Liver (tissue), 3 donors: ENCODE measurements around the gene FYB2.

Experiments used
- FOXA1 ChIP-seq: IDR thresholded peaks from 2 replicates; pipeline ENCODE4 v1.6.1; 2016; ENCODE audit warnings: antibody characterized with exemption
- JUND ChIP-seq, 2 donors: IDR thresholded peaks; 2 replicates each; pipeline ENCODE4 v1.6.1; 2016; ENCODE audit warnings: antibody characterized with exemption in 2 of 2
- YY1 ChIP-seq: IDR thresholded peaks from 2 replicates; pipeline ENCODE4 v1.6.1; 2016; ENCODE audit warnings: antibody characterized with exemption, mild to moderate bottlenecking
- TF ChIP-seq, protein P1 (sequence below): fragments of 150-350 bp; IDR thresholded peaks from 2 replicates; pipeline ENCODE4 v1.5.1; 2017; ENCODE audit warnings: improper control_type of control experiment, low read depth, low read length; ENCODE audit not compliant: missing input control
- TF ChIP-seq, protein P2 (sequence below): IDR thresholded peaks from 2 replicates; pipeline ENCODE4 v1.6.1; 2016; ENCODE audit warnings: antibody characterized with exemption
- donor health status: healthy.
- donor health status: healthy.

DNA sequence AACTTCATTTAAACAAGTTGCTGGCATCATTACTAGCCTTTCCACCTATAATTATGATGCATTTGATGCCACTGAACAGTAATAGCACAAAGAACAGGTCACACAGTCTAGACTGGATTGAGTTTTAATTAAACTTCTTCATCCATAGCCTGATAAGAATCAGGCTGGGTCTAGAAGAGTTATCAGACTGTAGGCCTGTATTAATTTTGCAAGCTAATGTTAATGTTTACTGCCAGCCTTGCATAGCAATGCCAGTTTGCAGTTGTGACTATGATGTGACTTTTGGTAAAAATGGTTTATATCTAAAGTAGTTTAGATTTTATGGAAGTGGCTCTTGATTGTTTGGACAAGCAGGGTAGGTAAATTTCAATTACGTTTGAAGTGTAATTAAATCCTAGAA is 106.1 kb downstream of the FYB2 start:
- TF ChIP-seq, protein P1, sequence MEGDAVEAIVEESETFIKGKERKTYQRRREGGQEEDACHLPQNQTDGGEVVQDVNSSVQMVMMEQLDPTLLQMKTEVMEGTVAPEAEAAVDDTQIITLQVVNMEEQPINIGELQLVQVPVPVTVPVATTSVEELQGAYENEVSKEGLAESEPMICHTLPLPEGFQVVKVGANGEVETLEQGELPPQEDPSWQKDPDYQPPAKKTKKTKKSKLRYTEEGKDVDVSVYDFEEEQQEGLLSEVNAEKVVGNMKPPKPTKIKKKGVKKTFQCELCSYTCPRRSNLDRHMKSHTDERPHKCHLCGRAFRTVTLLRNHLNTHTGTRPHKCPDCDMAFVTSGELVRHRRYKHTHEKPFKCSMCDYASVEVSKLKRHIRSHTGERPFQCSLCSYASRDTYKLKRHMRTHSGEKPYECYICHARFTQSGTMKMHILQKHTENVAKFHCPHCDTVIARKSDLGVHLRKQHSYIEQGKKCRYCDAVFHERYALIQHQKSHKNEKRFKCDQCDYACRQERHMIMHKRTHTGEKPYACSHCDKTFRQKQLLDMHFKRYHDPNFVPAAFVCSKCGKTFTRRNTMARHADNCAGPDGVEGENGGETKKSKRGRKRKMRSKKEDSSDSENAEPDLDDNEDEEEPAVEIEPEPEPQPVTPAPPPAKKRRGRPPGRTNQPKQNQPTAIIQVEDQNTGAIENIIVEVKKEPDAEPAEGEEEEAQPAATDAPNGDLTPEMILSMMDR: no peak
- no peak for TF ChIP-seq YY1
- TF ChIP-seq FOXA1: no peak
- TF ChIP-seq JUND (IDR thresholded peaks at IDR 0.05): no peak
- TF ChIP-seq, protein P2, sequence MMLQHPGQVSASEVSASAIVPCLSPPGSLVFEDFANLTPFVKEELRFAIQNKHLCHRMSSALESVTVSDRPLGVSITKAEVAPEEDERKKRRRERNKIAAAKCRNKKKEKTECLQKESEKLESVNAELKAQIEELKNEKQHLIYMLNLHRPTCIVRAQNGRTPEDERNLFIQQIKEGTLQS: no peak
